GM19099 (cell line): ENCODE results near the gene CCDC91.

Experiments
- POLR2A ChIP-seq: IDR thresholded peaks from 3 replicates; pipeline ENCODE4 v1.6.1; 2011; ENCODE audit warnings: low read depth; ENCODE audit not compliant: insufficient read length; ENCODE audit errors: extremely low read depth

Gene CCDC91

GRCh38 chr12:28217805-28218204 lies 27.5 kb downstream of the CCDC91 start:
- no peak for TF ChIP-seq POLR2A

- no peak for TF ChIP-seq POLR2A
These were observed 28.6 kb downstream of the CCDC91 start for GRCh38 chr12:28218875-28219274.

DNA sequence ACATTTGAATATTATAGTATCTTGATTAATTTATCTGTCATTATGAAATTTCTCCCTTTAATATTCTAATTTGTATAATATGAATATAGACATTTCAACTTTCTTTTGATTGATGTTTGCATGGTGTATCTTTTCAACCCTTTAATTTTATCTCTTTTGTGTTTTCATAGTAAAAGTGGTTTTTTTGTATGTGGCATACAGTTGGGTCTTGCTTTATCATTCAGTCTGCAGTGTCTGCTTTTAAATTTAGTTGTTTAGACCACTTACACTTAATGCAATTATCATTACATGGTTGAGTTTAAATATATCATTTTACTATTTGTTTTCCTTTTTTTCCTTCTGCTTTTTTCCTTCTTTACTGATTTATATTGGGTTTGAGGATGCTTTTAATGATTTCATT lies 29.6 kb downstream of the CCDC91 start:
- no peak for TF ChIP-seq POLR2A

DNA sequence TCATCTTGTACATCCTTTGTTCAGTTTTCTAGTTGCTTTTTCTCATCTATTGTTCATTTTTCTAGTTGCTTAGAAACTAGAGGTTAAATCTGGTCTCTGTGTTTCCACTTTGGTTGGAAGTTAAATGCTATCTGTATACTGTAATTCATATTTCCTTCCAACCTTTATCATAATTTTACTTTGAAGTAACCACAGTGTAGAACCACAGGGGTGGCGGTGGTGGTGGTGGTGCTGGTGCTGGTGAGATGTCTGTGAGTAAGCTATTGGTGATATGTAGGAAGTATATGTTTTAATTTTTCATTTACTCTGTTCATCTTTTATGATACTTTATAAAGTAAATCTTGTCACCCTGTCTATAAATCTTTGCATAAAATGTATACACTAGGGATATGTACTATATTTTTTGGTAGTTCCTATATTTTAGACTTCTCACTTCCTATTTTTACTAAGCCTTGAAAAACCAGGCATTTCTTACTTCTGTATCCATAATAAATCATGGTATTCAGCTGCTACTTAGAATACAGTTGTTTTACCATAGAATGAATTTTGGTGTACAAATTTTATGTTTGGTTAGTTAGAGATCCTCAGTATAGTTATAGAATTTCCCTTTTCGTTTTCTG lies 31.9 kb downstream of the CCDC91 start:
- TF ChIP-seq POLR2A = no peak

- TF ChIP-seq POLR2A = no peak
These were observed 32.8 kb downstream of the CCDC91 start for GRCh38 chr12:28223025-28223554.

DNA sequence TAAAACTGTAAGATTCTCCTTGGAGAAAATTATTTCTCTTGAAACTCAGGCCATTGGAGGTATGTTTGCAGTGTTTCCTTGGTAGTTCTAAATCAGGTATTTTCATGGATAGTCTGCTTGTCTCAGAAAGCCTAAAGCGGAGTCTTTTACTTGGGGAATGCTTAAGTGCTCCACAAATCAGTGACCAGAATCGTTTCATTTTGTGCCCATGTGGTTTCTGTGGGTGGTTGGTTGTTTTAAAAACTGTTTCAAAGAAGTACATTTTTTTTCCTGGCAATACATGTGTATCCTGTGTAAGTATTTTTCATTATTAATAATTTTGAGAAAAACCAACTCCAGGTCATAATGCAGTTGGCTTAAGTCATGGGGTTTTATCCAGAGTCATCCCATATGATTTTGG lies 33.6 kb downstream of the CCDC91 start:
- no peak for TF ChIP-seq POLR2A

DNA sequence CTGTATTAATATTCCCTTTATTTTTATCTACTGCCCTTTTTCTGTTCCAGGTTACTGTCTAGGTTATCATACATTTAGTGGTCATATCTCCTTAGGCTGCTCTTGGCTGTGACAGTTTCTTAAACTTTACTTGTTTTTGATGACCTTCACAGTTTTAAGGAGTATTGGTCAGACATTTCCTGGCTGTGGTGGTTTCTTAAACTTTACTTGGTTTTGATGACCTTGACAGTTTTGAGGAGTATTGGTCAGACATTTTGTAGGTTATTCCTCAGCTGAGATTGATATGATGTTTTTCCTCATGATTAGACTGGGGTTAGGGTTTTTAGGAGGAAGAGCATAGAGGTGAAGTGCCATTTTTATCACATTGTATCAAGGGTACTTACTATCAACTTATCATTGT lies 36.4 kb downstream of the CCDC91 start:
- no peak for TF ChIP-seq POLR2A

- TF ChIP-seq POLR2A = no peak
These were observed 37.0 kb downstream of the CCDC91 start for GRCh38 chr12:28227251-28227650.

DNA sequence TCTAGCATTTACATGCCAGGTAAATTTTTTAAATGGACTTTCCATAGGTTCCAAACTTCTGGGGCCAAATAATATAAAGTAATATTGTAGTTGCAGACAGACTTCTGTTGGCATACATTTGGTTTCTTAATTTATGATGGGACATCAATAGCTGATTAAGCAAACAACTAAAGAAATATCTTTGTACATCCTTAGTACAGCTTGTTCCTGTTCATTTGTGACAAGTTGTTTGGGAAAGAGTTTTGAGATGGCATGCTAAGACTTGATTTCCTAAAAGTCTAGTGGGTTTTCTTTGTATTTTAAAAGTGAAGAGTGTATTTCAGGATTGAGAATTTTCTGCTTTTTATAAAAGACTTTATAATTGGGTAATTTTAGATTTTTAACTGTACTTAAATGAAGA lies 41.0 kb downstream of the CCDC91 start:
- no peak for TF ChIP-seq POLR2A

GRCh38 chr12:28232211-28232928 lies 42.1 kb downstream of the CCDC91 start:
- TF ChIP-seq POLR2A = no peak

GRCh38 chr12:28234444-28234843 lies 44.2 kb downstream of the CCDC91 start:
- TF ChIP-seq POLR2A = no peak

GRCh38 chr12:28235015-28235414 lies 44.8 kb downstream of the CCDC91 start:
- TF ChIP-seq POLR2A = no peak

- TF ChIP-seq POLR2A = no peak
These were observed 45.7 kb downstream of the CCDC91 start for GRCh38 chr12:28235985-28236384.

DNA sequence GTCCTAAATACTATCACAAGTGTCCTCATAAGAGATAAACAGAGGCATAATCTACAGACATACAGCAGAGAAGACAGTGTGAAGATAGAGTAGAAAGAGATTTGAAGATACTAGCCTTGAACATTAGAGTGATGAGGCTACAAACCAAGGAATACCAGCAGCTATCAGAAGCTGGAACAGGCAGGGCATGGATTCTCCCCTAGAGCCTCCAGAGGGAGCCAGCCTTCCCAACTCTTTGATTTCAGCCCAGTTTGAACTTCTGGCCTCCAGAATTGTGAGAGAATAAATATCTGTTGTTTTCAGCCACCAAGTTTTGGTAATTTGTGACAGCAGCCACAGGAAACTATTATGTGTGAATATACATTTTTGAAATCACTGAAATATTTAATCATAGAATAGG lies 47.2 kb downstream of the CCDC91 start:
- no peak for TF ChIP-seq POLR2A

GRCh38 chr12:28239918-28240317 lies 49.7 kb downstream of the CCDC91 start:
- no peak for TF ChIP-seq POLR2A

GRCh38 chr12:28240853-28241252 lies 50.6 kb downstream of the CCDC91 start:
- no peak for TF ChIP-seq POLR2A
